ENCODE results near the gene SLC30A10. TPM values are rescaled to one million over a fixed set of nuclear protein-coding genes. Genes with fewer than 3 reads are reported as not detected.

The SLC30A10 gene
- total RNA-seq: not detected in 2 replicates

GRCh38 chr1:219927956-219928790 lies at the start of gene SLC30A10:
Gene SLC30A10 (minus strand): TSS chr1:219928557. CDS start chr1:219928440, 117 bp downstream.

Other genes starting within 250 kb of the SLC30A10 start
- 147 and 155 TPM in 2 replicates for gene EPRS1, start 117.9 kb upstream of the SLC30A10 start, total RNA-seq
- gene BPNT1, start 161.2 kb upstream of the SLC30A10 start, total RNA-seq: 14.9 and 21.2 TPM in 2 replicates
- 101 and 114 TPM in 2 replicates for gene IARS2, start 165.6 kb upstream of the SLC30A10 start, total RNA-seq

All from tracheal epithelial cell (primary cell).